ENCODE data around the gene FOXC2.

The FOXC2 gene

DNA sequence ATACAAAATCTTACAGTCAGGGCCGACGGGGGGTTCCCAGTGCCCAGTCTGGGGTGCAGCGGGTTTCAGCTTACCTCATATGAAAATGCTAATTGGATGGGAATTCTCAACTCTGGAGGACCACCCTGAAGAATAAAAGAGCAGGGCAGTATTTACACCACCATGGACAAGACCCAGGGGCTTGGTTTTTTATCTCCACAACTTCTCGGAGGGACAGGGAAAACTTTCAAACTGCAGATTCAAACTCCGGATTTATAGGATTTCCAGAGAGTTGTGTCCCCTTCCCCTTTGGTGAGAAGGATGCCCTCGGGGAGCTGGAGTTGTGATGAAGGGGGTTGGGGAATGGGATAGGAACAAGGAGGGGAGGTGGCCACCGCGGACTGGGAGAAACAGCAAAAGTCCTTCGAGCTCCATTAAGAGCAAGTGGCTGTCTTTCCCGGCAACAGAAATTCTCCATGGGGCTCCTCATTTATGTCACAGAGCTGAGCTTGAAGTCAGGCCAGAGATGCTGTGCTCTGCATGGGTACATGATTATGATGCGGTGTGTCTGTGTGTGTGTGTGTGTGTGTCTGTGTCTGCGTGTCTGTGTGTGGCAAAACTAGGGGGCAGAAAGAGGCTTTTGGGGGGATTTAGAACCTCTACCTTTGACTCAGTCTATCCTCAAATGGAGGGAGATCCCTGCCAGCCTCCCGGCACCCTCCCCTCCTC is 27.4 kb downstream of the FOXC2 start:
- no peak for DNase-seq

GRCh38 chr16:86594721-86595120 is 28.1 kb downstream of the FOXC2 start:
- DNase-seq, result no peak

DNA sequence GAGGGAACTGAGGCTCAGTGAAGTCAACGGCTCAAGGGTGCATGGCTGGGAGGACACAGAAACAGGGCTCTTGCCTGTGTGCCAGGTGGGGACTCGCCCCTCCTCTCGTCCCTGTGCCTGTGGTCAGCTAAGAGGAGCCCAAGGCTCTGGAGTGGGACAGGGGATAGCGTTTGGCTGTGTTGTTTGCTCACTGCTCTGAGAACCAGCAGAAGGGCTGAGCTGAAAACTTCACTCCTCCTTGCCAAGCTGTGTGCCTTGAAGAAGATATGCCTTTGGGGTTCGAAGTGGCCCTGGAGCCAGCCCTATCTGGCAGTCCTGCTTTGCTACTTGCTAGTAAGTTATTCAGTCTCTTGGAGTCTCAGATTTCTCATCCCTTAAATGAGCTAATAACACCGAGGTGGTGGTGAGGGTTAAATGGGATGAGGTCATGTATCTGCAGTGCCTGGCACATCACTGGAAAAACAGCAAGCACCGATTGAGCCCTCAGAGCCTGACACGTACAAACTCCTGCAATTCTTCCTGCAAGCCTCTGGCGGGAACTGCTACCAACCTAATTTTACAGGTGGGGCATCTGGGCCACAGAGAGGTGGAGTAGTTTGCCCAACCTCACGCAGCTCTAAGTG is 29.5 kb downstream of the FOXC2 start:
- DNase-seq, result no peak

GRCh38 chr16:86597126-86597879 is 30.7 kb downstream of the FOXC2 start:
- no peak for DNase-seq

GRCh38 chr16:86597880-86598606 is 31.4 kb downstream of the FOXC2 start:
- DNase-seq, result no peak

- no peak for DNase-seq
These were observed 32.3 kb downstream of the FOXC2 start for GRCh38 chr16:86598607-86599565.

DNA sequence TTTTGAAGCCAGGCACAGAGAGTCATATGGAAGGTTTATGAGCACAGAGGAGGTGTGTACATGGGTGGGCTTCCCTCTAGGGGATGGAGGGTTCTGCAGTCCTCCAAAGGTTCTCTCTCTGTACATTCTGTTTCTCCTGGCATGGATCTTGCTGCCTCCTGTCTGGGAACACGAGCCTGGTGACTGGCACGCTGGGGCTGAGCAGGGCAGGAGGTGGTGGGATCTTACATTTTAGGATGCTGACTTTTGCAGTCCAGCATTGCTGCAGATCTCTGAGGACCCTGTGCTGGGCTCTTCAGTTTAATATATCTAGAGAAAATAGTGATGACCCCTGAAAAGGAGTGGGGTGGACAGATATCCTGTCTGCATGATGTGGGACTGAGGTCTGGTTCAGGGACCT is 34.7 kb downstream of the FOXC2 start:
- no peak for DNase-seq

GRCh38 chr16:86602521-86602920 is 35.9 kb downstream of the FOXC2 start:
- DNase-seq, result no peak

DNA sequence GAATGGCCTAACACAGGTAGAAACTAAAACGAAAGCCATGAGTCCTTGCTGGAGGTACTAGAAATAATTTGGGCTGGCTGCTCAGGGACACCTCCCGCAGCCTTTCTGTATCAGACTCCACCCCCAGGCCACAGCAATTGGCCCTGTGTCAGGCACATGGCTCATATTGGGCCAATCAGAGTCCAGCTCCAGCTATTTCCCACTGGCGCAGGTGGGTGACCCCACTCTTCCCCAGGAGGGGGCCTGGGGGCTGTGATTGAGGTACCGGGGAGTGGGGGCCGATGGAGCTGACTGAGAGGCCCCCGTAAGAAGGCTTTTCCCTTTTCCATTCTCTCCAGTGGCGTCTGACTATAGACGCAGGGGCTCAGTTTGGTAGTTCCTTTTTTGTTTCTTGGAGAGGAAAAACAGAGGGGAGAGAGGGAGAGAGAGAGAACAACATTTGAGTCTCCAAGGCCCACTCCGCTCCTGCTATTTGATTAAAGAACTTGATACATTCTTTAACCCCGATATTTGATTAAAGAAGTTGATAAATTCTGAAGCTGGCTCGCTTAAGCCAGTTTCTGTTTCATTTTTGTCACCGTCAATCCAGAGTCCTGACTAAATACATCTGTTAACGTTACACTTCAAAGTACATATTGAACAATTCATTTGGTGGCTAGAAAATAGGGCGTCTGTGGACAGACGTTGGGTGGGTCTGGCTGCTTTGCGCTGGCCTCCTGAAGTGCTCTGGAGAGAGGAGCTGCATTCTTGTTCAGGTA is 38.0 kb downstream of the FOXC2 start:
- peak; percentile 59 to 62 for DNase-seq

- no peak for DNase-seq
These were observed 39.3 kb downstream of the FOXC2 start for GRCh38 chr16:86605950-86606349.

DNA sequence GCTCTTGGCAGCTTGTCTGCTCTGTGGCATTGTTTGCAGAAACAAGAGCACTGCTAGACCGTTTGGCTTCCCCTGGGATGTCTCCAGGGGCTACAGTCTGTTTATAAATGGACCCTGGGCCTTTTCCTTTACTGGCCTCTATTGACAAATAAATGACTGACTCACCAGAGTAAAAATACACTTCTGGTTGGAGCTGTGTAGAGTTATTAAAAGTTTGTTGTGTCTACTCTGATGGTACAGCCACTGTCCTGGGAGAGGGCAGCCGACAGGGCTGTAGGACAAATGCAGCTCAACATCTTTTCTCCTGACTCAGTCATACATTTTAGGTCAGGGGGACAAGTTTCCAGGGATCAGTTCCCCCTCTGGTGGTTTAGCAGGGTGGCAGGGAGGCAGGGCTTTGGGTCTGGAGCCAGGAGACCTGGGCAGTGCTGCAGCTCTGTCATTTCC is 41.7 kb downstream of the FOXC2 start:
- no peak for DNase-seq

- no peak for DNase-seq
These were observed 42.5 kb downstream of the FOXC2 start for GRCh38 chr16:86609115-86609514.

DNA sequence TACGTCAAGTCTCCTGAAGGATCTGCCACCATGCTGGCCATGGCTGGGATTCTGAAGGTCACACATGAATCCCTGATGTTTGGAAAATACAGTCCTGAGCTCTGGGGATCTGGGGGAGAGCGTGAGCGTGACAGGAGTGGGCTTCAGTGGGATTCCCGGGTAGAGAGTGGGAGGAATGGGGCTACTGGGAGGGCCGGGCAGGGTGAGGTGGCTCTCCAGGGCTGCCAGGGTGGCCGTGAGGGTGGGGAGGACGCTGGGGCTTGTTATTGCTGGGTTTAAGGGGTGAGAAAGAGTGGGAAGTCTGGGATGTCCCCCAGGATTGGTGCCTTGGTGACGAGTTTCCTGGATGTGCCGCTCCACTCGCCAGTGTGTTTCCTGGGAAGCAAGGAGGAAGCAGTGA is 43.0 kb downstream of the FOXC2 start:
- DNase-seq, result no peak

DNA sequence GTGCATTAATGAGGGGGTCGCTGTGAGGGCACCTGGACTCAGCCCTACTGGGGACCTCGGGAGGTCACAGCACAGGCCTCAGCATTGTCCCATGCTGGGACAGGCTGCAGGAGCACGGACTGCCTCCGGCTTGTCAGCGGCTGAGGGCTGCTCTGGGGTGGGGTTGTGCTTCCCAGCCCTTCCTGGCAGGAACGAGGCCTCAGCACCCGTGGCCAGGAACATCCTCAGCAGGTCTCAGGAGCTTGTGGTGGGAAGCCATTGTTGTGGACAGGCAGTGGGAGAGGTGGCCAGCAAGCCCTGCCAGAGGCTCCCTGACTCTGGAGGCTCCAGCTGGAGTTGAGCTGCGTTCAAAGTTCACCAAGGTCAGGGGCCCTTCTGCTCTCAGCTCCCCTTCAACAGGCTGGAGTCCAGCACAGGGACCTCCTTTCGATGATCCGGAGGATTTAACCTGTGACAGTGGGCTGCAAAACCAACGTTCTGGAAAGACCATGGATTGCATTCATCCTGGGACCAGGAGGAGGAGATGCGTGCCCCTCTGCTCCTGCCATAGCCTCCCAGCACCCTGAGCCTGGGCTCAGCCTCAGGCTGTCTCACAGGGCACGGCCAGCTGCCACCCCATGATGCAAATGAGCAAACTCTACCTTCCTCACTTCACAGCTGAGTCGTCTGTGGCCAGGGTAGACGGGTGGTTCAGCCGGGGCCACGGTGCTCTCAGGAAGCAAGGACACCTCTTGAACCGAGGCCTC is 44.3 kb downstream of the FOXC2 start:
- DNase-seq, result no peak

- DNase-seq, result no peak
These were observed 44.9 kb downstream of the FOXC2 start for GRCh38 chr16:86611525-86611855.

- no peak for DNase-seq
These were observed 45.3 kb downstream of the FOXC2 start for GRCh38 chr16:86611941-86612340.

DNA sequence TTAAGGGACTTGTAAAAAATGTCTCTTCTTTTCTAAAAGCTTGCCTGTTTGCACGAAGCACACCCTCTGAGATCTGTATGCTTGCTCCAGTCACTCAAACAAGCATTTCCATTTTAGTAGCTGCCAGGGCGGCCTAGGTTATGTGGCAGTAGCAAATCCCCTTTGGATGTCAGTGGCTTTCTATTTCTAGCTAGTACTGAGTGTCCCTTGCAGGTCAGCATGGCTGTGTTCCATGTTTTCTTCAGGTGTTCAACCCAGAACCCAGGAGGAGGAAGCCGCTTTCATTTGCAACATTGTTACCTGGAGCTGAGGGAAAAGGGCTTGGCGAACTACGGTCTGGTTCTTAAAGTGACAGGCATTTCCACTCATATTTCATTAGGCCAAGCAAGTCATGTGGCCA is 48.1 kb downstream of the FOXC2 start:
- no peak for DNase-seq

DNA sequence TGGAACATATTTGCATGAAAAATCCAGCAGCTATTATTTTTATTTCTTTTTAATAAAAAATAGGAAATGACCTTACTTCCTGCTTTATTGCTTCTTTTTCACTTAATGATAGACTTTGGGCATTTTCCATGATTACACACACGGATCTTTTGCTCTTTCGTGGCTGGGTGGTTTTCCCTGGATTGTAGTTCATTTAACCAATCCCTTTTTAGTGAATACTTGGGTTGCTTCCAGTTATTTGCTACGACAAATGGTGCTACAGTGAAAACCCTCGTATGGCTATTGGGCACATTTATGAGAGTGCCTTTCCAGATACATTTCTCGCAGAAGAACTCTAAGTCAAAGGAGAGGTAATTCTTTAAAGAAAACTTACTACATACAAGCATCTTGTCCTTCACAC is 50.3 kb downstream of the FOXC2 start:
- no peak for DNase-seq

- no peak for DNase-seq
These were observed 52.0 kb downstream of the FOXC2 start for GRCh38 chr16:86618431-86619238.

Measured in CD4-positive, alpha-beta T cell treated with Interleukin-4 for 1 hour (primary cell).